K562 (cell line): ENCODE data around the gene PILRA. TPM values are rescaled to one million over a fixed set of nuclear protein-coding genes. Genes with fewer than 3 reads are reported as not detected.

Experiments used
- ATAC-seq: fragments of 200-7000 bp; cut with Tn5 transposase; 3 replicates; pipeline ENCODE4 v1.9.1; 2020; ENCODE audit warnings: moderate library complexity
- BruUV-seq: library from RNA; stranded (reverse); fragments of 400-500 nt; replicated peaks from 2 replicates; lab custom pipeline; 2021; lab: Mats Ljungman, UMichigan
- CTCF ChIA-PET: fragments of 300-600 bp; formaldehyde crosslinking; extraction: SDS; loops from one replicate; lab custom pipeline; 2021; ENCODE audit warnings: low intra/inter-chr PET ratio; lab: Yijun Ruan, JAX
- POLR2A ChIA-PET: fragments of 300-600, 350-650 bp; sonication (Branson Sonifier 250); formaldehyde crosslinking; extraction: SDS; loops from one replicate; lab custom pipeline; 2021; ENCODE audit warnings: antibody characterized with exemption, inconsistent platforms; lab: Yijun Ruan, JAX
- DNase-seq, 4 experiments: peaks; one replicate each; pipeline versions ENCODE4 v3.0.0 to v3.0.0-alpha.2; 2011 to 2018; ENCODE audit warnings: low spot score in 3 of 4, mixed read lengths in 3 of 4; ENCODE audit errors: extremely low read depth in 1 of 4
- FAIRE-seq: peaks from 2 replicates; lab custom pipeline; 2011; peaks lifted over from hg19 to GRCh38; lab: Jason Lieb, UNC
- H2AFZ ChIP-seq: 2 replicates; pipeline ENCODE4 v1.6.0; 2011; ENCODE audit warnings: low read depth, low read length, control low read depth, inconsistent platforms
- H3K27ac ChIP-seq: fragments of 200-600 bp; 3 replicates; pipeline ENCODE4 v1.8.0; 2011; ENCODE audit warnings: low read depth, mild to moderate bottlenecking, control low read depth, inconsistent platforms, low read length, moderate library complexity, mixed read lengths; ENCODE audit errors: extremely low read depth
- H3K27me3 ChIP-seq, 2 experiments: fragments of 300-600 bp in 1 of 2; 2 replicates in 1 of 2; 3 replicates in 1 of 2; pipeline versions ENCODE4 v1.6.0 to v1.8.0; 2011; ENCODE audit warnings: inconsistent platforms in 2 of 2, low read length in 2 of 2, mild to moderate bottlenecking in 1 of 2, mixed read lengths in 1 of 2, moderate library complexity in 1 of 2; ENCODE audit not compliant: control insufficient read depth in 2 of 2, insufficient read depth in 2 of 2
- H3K36me3 ChIP-seq: fragments of 300-600 bp; 3 replicates; pipeline ENCODE4 v1.8.0; 2011; ENCODE audit warnings: mild to moderate bottlenecking, low read length, inconsistent platforms; ENCODE audit not compliant: control insufficient read depth, insufficient read depth
- H3K4me1 ChIP-seq, 2 experiments: fragments of 200-600 bp in 1 of 2; replicated peaks in 1 of 2; 2 replicates in 1 of 2; 3 replicates in 1 of 2; pipeline versions ENCODE4 v1.5.1 to v1.8.0; 2011; ENCODE audit warnings: inconsistent platforms in 2 of 2, low read length in 2 of 2, mild to moderate bottlenecking in 1 of 2, mixed read lengths in 1 of 2, moderate library complexity in 1 of 2; ENCODE audit not compliant: control insufficient read depth in 2 of 2, insufficient read depth in 2 of 2
- H3K4me2 ChIP-seq: 2 replicates; pipeline ENCODE4 v1.6.1; 2011; ENCODE audit warnings: low read length, control low read depth, inconsistent platforms, mixed read lengths; ENCODE audit not compliant: insufficient read depth
- H3K4me3 ChIP-seq: fragments of 200-600 bp; sonication (generic), shearing (Covaris generic); 2 replicates; pipeline ENCODE4 v1.5.1; 2016; ENCODE audit warnings: control low read depth, inconsistent platforms
- H3K79me2 ChIP-seq: fragments of 200-600 bp; 3 replicates; pipeline ENCODE4 v1.8.0; 2011; ENCODE audit warnings: low read length, inconsistent platforms; ENCODE audit not compliant: control insufficient read depth, insufficient read depth
- H3K9ac ChIP-seq, 2 experiments: 2 replicates each; pipeline versions ENCODE4 v1.6.0 to v1.6.1; 2011; ENCODE audit warnings: low read depth in 2 of 2, low read length in 2 of 2, control low read depth in 1 of 2, inconsistent platforms in 1 of 2, mild to moderate bottlenecking in 1 of 2, mixed read lengths in 1 of 2; ENCODE audit not compliant: insufficient read depth in 1 of 2
- H3K9me1 ChIP-seq: one replicate; pipeline ENCODE4 v1.6.0; 2011; ENCODE audit warnings: inconsistent platforms, mild to moderate bottlenecking, low read length, moderate library complexity; ENCODE audit not compliant: control insufficient read depth, insufficient read depth
- H3K9me3 ChIP-seq: replicated peaks from 2 replicates; pipeline ENCODE4 v1.5.1; 2011; ENCODE audit warnings: low read depth, low read length, inconsistent platforms; ENCODE audit not compliant: control insufficient read depth, insufficient read depth
- H4K20me1 ChIP-seq: replicated peaks from 2 replicates; pipeline ENCODE4 v1.6.1; 2011; ENCODE audit warnings: low read length, inconsistent platforms, mixed read lengths; ENCODE audit not compliant: control insufficient read depth, insufficient read depth
- BCL6 ChIP-seq: fragments of 250-450 bp; sonication (Bioruptor Pico); IDR thresholded peaks from 2 replicates; pipeline ENCODE4 v1.4.0; 2020
- MYBL2 ChIP-seq, 2 experiments: fragments of 450-650 bp in 1 of 2; sonication (generic) in 1 of 2; formaldehyde crosslinking in 1 of 2; IDR thresholded peaks; 2 replicates each; pipeline versions ENCODE4 v1.6.1 to v1.8.1; 2017 to 2022; ENCODE audit warnings: borderline replicate concordance in 1 of 2, inconsistent platforms in 1 of 2, low read depth in 1 of 2, mild to moderate bottlenecking in 1 of 2, missing genetic modification reagents in 1 of 2, moderate library complexity in 1 of 2
- POLR2A ChIP-seq: fragments of 450-650 bp; conservative IDR thresholded peaks from 2 replicates; pipeline ENCODE4 v1.6.1; 2016
- SUPT5H ChIP-seq: fragments of 450-650 bp; IDR thresholded peaks from 2 replicates; pipeline ENCODE4 v1.6.1; 2016
- ZSCAN32 ChIP-seq: fragments of 450-650 bp; formaldehyde crosslinking; IDR thresholded peaks from 2 replicates; pipeline ENCODE4 v1.4.0; 2020; ENCODE audit warnings: mild to moderate bottlenecking, moderate library complexity
- WGBS: fragments of 100-300 bp; shearing (Covaris generic); methylation state at CpG from one replicate; pipeline ENCODE4 v1.1.6; 2016; ENCODE audit warnings: low coverage, mixed read lengths; ENCODE audit not compliant: insufficient coverage; ENCODE audit errors: missing lambda C conversion rate; 5-methylcytosine and 5-hydroxymethylcytosine counted together
- in situ Hi-C: fragments of 300-500 bp; cut with MboI; formaldehyde crosslinking; loops from 4 replicates; pipeline ENCODE4 v1.15.0; 2018; ENCODE audit warnings: inconsistent platforms, mixed read lengths
- intact Hi-C: fragments of 100-400 bp; cut with micrococcal nuclease; formaldehyde crosslinking; loops from 2 replicates; pipeline ENCODE4 v1.14.2; 2022
- polyA plus RNA-seq, 8 experiments: library from polyadenylated mRNA; depleted of rRNA in 4 of 8; stranded (reverse) in 5 of 8; unstranded in 3 of 8; fragments of >200 nt; fragmentation: Nextera tagmentation in 2 of 8; fragmentation: Illumina TruSeq in 1 of 8; extraction: Ambion mirVana in 2 of 8; extraction: Trizol in 1 of 8; gene quantifications; 2 replicates each; pipeline versions ENCODE4 v1.2.1 to v1.2.3, GENCODE V29; 2011 to 2014; ENCODE audit warnings: inconsistent platforms in 1 of 8, missing spikeins in 1 of 8
- total RNA-seq, 7 experiments: library from RNA; depleted of rRNA in 6 of 7; stranded (reverse); fragments of >200 nt in 6 of 7; fragmentation: Illumina TruSeq in 2 of 7; extraction: Trizol in 2 of 7; gene quantifications; 2 replicates each; pipeline versions ENCODE4 v1.2.1 to v1.2.3, GENCODE V29; 2011 to 2021; ENCODE audit warnings: low replicate concordance in 1 of 7

PILRA gene
- total and polyA plus RNA-seq, 9 of the 15 experiments (the other 6 are each of a cell fraction or from before 2014, with no cell fraction given): 0.13 to 1.8 (median 0.62) TPM

- intact Hi-C loops (loop anchor here (5.0 kb wide), 1 partner anchor 37 kb away; no protein-coding TSS in a partner anchor), in situ Hi-C loops (no loop called here)
- Histone ChIP-seq H3K27ac (no peak overlapping the region), H3K4me1 (peaks cover 4 to 47% of the 10 kb centered on the region in 2 experiments; a peak in 4 of 5 replicates), H3K9me1 (no peaks in the 10 kb centered on the region), H3K9me3 (no peaks in the 10 kb centered on the region), H3K4me3 (no peak overlapping the region), H3K79me2 (no peaks in the 10 kb centered on the region), H3K36me3 (peaks cover 11% of the 10 kb centered on the region; the same call in 1 of the 3 replicates), H3K9ac (no peak overlapping the region), H2AFZ (no peak overlapping the region), H3K4me2 (no peak overlapping the region), H4K20me1 (no peaks in the 10 kb centered on the region), H3K27me3 (no peaks in the 10 kb centered on the region)
- ATAC-seq: no peak
- 59% methylated on average over 6 of the region's 6 CpGs for WGBS
- TF ChIP-seq ZSCAN32 (CRISPR knock-in tag): no peak
- TF ChIP-seq POLR2A: 0 out of 2 replicates have a peak, but pooled peaks have one; percentile 3
- 0 out of 2 replicates have a peak, but pooled peaks have one; percentile 7 for TF ChIP-seq SUPT5H
- TF ChIP-seq MYBL2 (IDR thresholded peaks at IDR 0.05; ENCODE audit: low read depth): no peak
- no peak for TF ChIP-seq MYBL2 (CRISPR knock-in tag; IDR thresholded peaks at IDR 0.05; ENCODE audit: borderline replicate concordance)
- no peak for TF ChIP-seq BCL6 (CRISPR knock-in tag)
- no TSS peak for BruUV-seq
- CTCF ChIA-PET: no interaction called here
- no peak for DNase-seq
- FAIRE-seq: no peak
- POLR2A ChIA-PET: interaction anchor here (0.5 to 0.6 kb wide), 3 partner anchors 12 to 755 kb away, joined by 3 read pairs; no protein-coding TSS in a partner anchor
Measured at GRCh38 chr7:100370746-100371145, 2.5 kb upstream of the PILRA start.
